ENCODE measurements around the gene ELANE.

ELANE gene

DNA sequence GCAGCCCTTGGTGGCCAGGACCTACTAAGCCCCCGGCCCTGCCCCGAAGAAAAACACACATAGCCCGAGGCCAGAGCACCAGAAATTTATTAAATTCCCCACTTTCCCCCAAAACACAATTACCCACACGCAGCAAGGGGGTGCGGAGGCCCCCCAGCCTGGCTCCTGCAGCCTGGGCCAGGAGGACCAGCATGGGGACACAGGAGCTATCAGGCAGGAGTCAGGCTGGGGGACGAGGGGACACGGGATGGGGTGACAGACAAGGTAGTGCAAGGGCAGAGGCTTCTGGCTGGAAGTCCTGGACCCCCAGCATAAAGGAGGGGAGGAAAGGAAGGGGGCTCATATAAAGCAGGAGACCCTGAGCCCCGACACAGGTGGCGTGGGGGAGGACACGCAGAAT lies 44.3 kb downstream of the ELANE start:
- WGBS (ENCODE audit: extremely low coverage, insufficient coverage, insufficient read length), result no CpG with 5 or more reads among the region's 10 CpGs
- no peak for DNase-seq
- Histone ChIP-seq H2AK5ac (ENCODE audit: low read length) (no peak overlapping the region), H2BK5ac (ENCODE audit: low read depth, low read length, poor library complexity) (no peak overlapping the region), H3K36me3 (ENCODE audit: control insufficient read depth in 1 of 2, insufficient read depth in 2 of 2, low read length in 2 of 2) (peaks cover 30 to 35% of the 10 kb centered on the region in 2 experiments), H4K12ac (ENCODE audit: low read depth, low read length) (no peak overlapping the region), H3K23ac (ENCODE audit: low read length) (no peak overlapping the region), H3K27me3 (ENCODE audit: insufficient read depth, low read length) (no peaks in the 10 kb centered on the region), H3K27ac (ENCODE audit: low read depth, low read length) (no peak overlapping the region), H3K79me1 (ENCODE audit: low read length) (peaks cover 10% of the 10 kb centered on the region), H3K9me3 (ENCODE audit: insufficient read depth, low read depth, low read length) (peaks cover 3% of the 10 kb centered on the region), H3K4me1 (ENCODE audit: control insufficient read depth in 1 of 2, insufficient read depth in 2 of 2, low read length in 2 of 2) (peaks cover 5 to 7% of the 10 kb centered on the region in 2 experiments), H2AFZ (ENCODE audit: insufficient read depth, low read length, poor library complexity) (no peak overlapping the region), H3K9ac (ENCODE audit: low read length) (no peak overlapping the region), H3K4ac (ENCODE audit: low read depth, low read length) (no peak overlapping the region), H4K8ac (ENCODE audit: low read depth, low read length) (no peak overlapping the region), H3K4me2 (ENCODE audit: low read length) (no peak overlapping the region), H2BK120ac (ENCODE audit: insufficient read depth, low read length, poor library complexity) (no peak overlapping the region), H4K91ac (ENCODE audit: low read depth, low read length) (no peak overlapping the region), H3K79me2 (ENCODE audit: control insufficient read depth, insufficient read depth, low read length, poor library complexity) (peaks cover 4% of the 10 kb centered on the region), H3K18ac (ENCODE audit: low read length) (no peak overlapping the region), H3K14ac (ENCODE audit: low read length) (no peak overlapping the region), H3K4me3 (ENCODE audit: low read depth, low read length) (no peak overlapping the region), H2BK12ac (ENCODE audit: low read length) (no peak overlapping the region)

DNA sequence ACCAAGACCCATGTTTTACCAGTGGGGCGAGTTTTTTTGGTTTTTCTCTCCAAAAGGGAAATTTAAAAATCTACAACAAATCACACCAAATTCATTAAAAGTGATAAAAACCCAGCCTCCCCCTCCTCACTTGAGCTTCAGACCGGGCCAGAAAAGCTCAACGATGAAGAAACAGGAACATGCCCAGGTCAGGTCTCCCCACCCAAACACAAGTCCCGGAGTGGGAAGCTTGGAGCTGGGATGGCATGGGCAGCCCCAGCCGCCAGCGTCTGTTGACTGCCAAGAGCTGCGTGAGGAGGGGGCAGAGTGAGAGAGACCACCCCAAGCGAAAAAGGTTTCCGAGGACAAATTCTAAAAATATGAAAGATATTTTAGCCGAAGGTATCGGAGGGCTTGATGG lies 44.9 kb downstream of the ELANE start:
- no peak overlapping the region for H3K4ac ChIP-seq (ENCODE audit: low read depth, low read length)
- no peak overlapping the region for H3K9ac ChIP-seq (ENCODE audit: low read length)
- peaks cover 34 to 39% of the 10 kb centered on the region in 2 experiments for H3K36me3 ChIP-seq (ENCODE audit: control insufficient read depth in 1 of 2, insufficient read depth in 2 of 2, low read length in 2 of 2)
- no peak overlapping the region for H2BK120ac ChIP-seq (ENCODE audit: insufficient read depth, low read length, poor library complexity)
- no peak for DNase-seq
- H3K4me1 ChIP-seq (ENCODE audit: control insufficient read depth in 1 of 2, insufficient read depth in 2 of 2, low read length in 2 of 2), result peaks cover 5 to 7% of the 10 kb centered on the region in 2 experiments
- H3K14ac ChIP-seq (ENCODE audit: low read length), result no peak overlapping the region
- no peak overlapping the region for H2AFZ ChIP-seq (ENCODE audit: insufficient read depth, low read length, poor library complexity)
- H3K4me2 ChIP-seq (ENCODE audit: low read length), result no peak overlapping the region
- H4K12ac ChIP-seq (ENCODE audit: low read depth, low read length), result no peak overlapping the region
- no peak overlapping the region for H4K8ac ChIP-seq (ENCODE audit: low read depth, low read length)
- no peak overlapping the region for H2BK12ac ChIP-seq (ENCODE audit: low read length)
- H3K79me2 ChIP-seq (ENCODE audit: control insufficient read depth, insufficient read depth, low read length, poor library complexity), result peaks cover 4% of the 10 kb centered on the region
- no CpG with 5 or more reads among the region's 11 CpGs for WGBS (ENCODE audit: extremely low coverage, insufficient coverage, insufficient read length)
- H3K18ac ChIP-seq (ENCODE audit: low read length), result no peak overlapping the region
- H3K23ac ChIP-seq (ENCODE audit: low read length), result no peak overlapping the region
- no peak overlapping the region for H3K27ac ChIP-seq (ENCODE audit: low read depth, low read length)
- no peak overlapping the region for H3K4me3 ChIP-seq (ENCODE audit: low read depth, low read length)
- H4K91ac ChIP-seq (ENCODE audit: low read depth, low read length), result no peak overlapping the region
- no peaks in the 10 kb centered on the region for H3K27me3 ChIP-seq (ENCODE audit: insufficient read depth, low read length)
- no peak overlapping the region for H2AK5ac ChIP-seq (ENCODE audit: low read length)
- peaks cover 10% of the 10 kb centered on the region for H3K79me1 ChIP-seq (ENCODE audit: low read length)
- no peak overlapping the region for H2BK5ac ChIP-seq (ENCODE audit: low read depth, low read length, poor library complexity)
- peaks cover 3% of the 10 kb centered on the region for H3K9me3 ChIP-seq (ENCODE audit: insufficient read depth, low read depth, low read length)

DNA sequence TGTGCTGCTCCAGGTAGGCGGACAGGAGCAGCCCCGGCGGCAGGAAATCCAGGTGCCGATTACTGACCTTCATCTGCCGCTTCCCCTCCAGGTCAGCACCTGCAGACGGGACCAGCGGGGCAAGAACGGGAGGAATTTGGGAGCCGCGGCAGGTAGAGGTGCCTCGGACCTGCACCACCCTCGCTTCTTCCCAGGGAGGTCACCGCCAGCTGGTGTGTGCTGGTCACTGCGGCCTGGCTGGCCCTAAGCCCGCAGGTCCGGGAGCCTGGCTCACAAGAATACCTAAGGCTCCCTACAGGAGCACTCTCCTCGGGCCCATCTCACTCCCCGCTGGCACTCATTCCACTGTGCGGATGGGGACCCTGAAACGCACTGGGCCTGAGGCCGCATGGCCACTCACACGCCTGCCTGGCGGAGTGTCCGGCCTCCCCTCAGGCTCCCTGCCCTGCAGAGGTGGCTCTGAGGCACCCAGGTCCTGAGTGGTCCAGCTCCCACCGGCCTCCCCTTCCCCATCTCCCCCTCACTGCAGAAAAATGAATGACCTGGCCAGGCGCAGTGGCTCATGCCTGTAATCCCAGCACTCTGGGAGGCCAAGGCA lies 45.4 kb downstream of the ELANE start:
- no peak overlapping the region for H2BK5ac ChIP-seq (ENCODE audit: low read depth, low read length, poor library complexity)
- peaks cover 35 to 39% of the 10 kb centered on the region in 2 experiments for H3K36me3 ChIP-seq (ENCODE audit: control insufficient read depth in 1 of 2, insufficient read depth in 2 of 2, low read length in 2 of 2)
- H3K14ac ChIP-seq (ENCODE audit: low read length), result no peak overlapping the region
- peak; percentile 80 to 83 for DNase-seq
- no peak overlapping the region for H3K4me2 ChIP-seq (ENCODE audit: low read length)
- H3K79me2 ChIP-seq (ENCODE audit: control insufficient read depth, insufficient read depth, low read length, poor library complexity), result peaks cover 2% of the 10 kb centered on the region
- no peak overlapping the region for H2BK12ac ChIP-seq (ENCODE audit: low read length)
- H3K9me3 ChIP-seq (ENCODE audit: insufficient read depth, low read depth, low read length), result peaks cover 3% of the 10 kb centered on the region
- H3K27ac ChIP-seq (ENCODE audit: low read depth, low read length), result no peak overlapping the region
- no peak overlapping the region for H2AK5ac ChIP-seq (ENCODE audit: low read length)
- no peaks in the 10 kb centered on the region for H3K27me3 ChIP-seq (ENCODE audit: insufficient read depth, low read length)
- H2BK120ac ChIP-seq (ENCODE audit: insufficient read depth, low read length, poor library complexity), result no peak overlapping the region
- no peak overlapping the region for H3K4ac ChIP-seq (ENCODE audit: low read depth, low read length)
- no peak overlapping the region for H3K23ac ChIP-seq (ENCODE audit: low read length)
- peaks cover 4 to 5% of the 10 kb centered on the region in 2 experiments for H3K4me1 ChIP-seq (ENCODE audit: control insufficient read depth in 1 of 2, insufficient read depth in 2 of 2, low read length in 2 of 2)
- H4K8ac ChIP-seq (ENCODE audit: low read depth, low read length), result no peak overlapping the region
- no peak overlapping the region for H4K12ac ChIP-seq (ENCODE audit: low read depth, low read length)
- no peak overlapping the region for H3K4me3 ChIP-seq (ENCODE audit: low read depth, low read length)
- no peak overlapping the region for H4K91ac ChIP-seq (ENCODE audit: low read depth, low read length)
- WGBS (ENCODE audit: extremely low coverage, insufficient coverage, insufficient read length), result no CpG with 5 or more reads among the region's 26 CpGs
- no peak overlapping the region for H3K18ac ChIP-seq (ENCODE audit: low read length)
- H2AFZ ChIP-seq (ENCODE audit: insufficient read depth, low read length, poor library complexity), result no peak overlapping the region
- H3K9ac ChIP-seq (ENCODE audit: low read length), result no peak overlapping the region
- peaks cover 5% of the 10 kb centered on the region for H3K79me1 ChIP-seq (ENCODE audit: low read length)

- Histone ChIP-seq H2BK5ac (ENCODE audit: low read depth, low read length, poor library complexity) (no peak overlapping the region), H4K12ac (ENCODE audit: low read depth, low read length) (no peak overlapping the region), H2BK12ac (ENCODE audit: low read length) (no peak overlapping the region), H3K36me3 (ENCODE audit: control insufficient read depth in 1 of 2, insufficient read depth in 2 of 2, low read length in 2 of 2) (peaks cover 35 to 43% of the 10 kb centered on the region in 2 experiments), H3K9me3 (ENCODE audit: insufficient read depth, low read depth, low read length) (peaks cover 3% of the 10 kb centered on the region), H2BK120ac (ENCODE audit: insufficient read depth, low read length, poor library complexity) (no peak overlapping the region), H2AFZ (ENCODE audit: insufficient read depth, low read length, poor library complexity) (no peak overlapping the region), H3K4me2 (ENCODE audit: low read length) (no peak overlapping the region), H3K18ac (ENCODE audit: low read length) (no peak overlapping the region), H4K91ac (ENCODE audit: low read depth, low read length) (no peak overlapping the region), H3K4me3 (ENCODE audit: low read depth, low read length) (no peak overlapping the region), H3K79me2 (ENCODE audit: control insufficient read depth, insufficient read depth, low read length, poor library complexity) (no peaks in the 10 kb centered on the region), H3K27ac (ENCODE audit: low read depth, low read length) (no peak overlapping the region), H3K14ac (ENCODE audit: low read length) (no peak overlapping the region), H3K79me1 (ENCODE audit: low read length) (no peaks in the 10 kb centered on the region), H3K27me3 (ENCODE audit: insufficient read depth, low read length) (no peaks in the 10 kb centered on the region), H2AK5ac (ENCODE audit: low read length) (no peak overlapping the region), H3K4me1 (ENCODE audit: control insufficient read depth in 1 of 2, insufficient read depth in 2 of 2, low read length in 2 of 2) (peaks cover 4 to 5% of the 10 kb centered on the region in 2 experiments), H4K8ac (ENCODE audit: low read depth, low read length) (no peak overlapping the region), H3K4ac (ENCODE audit: low read depth, low read length) (no peak overlapping the region), H3K9ac (ENCODE audit: low read length) (no peak overlapping the region), H3K23ac (ENCODE audit: low read length) (no peak overlapping the region)
- no CpG with 5 or more reads among the region's 20 CpGs for WGBS (ENCODE audit: extremely low coverage, insufficient coverage, insufficient read length)
- DNase-seq, result peak in 1 of 2 donors; percentile 38
Measured at GRCh38 chr19:898663-899062, 46.6 kb downstream of the ELANE start.
